HG03520 (cell line): Measurements from ENCODE around the gene SLC44A2.

Experiments used
- ATAC-seq: cut with Tn5 transposase; IDR thresholded peaks from one replicate; pipeline ENCODE4 v1.9.1; 2021; ENCODE audit warnings: mild to moderate bottlenecking, moderate library complexity; ENCODE audit not compliant: unreplicated experiment

SLC44A2 gene

DNA sequence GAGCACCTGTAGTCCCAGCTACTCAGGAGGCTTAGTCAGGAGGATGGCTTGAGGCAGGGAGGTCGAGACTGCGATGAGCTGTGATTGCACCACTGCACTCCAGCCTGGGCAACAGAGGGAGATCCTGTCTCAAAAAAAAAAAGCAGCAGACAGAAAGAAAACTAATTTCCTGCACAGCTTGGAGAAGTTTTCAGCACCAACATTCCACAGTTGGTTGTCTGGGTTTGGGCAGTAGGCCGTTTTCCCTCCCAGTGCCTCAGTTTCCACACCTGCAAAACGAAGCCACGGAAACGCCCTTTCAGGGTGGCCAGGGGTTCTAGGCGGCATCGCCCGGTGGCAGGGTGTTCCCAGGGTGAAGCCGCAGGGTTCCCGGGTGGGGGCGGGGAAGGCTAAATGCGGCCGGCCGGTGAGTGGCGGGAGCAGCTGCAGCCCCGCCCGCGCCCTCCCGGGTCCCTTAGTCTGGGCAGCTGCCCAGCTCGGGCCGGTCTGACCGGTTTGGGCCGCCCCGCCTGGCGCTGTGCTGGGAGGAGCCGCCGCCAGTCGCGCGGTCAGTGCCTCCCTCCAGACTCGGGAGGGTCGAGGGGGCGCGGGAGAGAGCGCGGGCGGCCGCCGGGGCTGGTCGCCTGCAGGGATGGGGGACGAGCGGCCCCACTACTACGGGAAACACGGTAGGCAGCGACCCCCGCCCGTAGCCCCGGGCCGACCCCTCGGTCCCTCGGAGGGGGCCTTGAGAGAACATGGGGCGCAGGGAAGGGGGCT, at the start of gene SLC44A2:
TSS of gene SLC44A2 (plus strand) at position 551 of the 759 bp plus-strand sequence. CDS start at position 632, 81 bp downstream.
- ATAC-seq, result no peak

- ATAC-seq, result no peak
Observed at GRCh38 chr19:10577951-10578350, 47.4 kb upstream of the SLC44A2 start.

DNA sequence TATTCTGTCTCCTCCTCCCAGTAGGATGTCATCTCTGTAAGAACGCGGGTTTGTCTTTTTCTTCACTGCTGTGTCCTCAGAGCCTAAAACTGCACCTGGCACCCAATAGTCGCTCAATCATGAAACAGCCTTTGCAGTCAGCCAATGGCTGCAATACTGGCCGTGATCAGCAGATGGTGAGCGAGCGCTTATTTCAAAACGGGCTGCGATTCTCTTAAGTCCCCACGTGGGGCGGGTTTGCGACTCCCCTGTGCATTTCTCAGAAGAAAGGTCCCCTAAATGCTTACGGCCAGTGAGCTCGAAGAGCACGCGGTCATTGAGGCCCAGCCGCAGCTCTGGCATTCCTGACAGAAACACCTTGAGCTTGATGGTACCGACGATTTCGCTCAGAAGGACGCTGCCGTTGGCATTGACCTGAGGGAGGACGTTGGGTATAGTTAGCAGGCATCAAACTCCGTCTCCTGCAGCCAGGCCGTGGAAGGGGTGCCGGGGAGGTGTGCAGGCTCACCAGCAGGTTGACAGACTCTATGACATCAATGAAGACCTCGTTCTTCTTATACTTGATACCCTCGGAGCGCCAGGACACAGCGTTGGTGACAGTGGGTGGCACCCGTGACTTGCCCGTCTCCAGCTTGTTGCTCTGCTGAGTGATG, 44.2 kb upstream of the SLC44A2 start:
- ATAC-seq, result no peak

DNA sequence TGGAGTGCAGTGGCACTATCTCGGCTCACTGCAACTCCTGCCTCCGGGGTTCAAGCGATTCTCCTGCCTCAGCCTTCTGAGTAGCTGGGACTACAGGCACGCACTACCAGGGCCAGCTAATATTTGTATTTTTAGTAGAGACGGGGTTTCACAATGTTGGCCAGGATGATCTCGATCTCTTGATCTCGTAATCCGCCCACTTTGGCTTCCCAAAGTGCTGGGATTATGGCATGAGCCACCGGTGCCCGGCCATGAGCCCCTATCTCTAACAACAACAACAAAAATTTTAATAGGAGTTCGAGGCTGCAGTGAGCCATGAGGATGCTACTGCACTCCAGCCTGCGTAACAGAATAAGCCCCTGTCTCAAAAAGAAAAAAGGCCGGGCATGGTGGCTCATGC, 43.3 kb upstream of the SLC44A2 start:
- ATAC-seq, result no peak

DNA sequence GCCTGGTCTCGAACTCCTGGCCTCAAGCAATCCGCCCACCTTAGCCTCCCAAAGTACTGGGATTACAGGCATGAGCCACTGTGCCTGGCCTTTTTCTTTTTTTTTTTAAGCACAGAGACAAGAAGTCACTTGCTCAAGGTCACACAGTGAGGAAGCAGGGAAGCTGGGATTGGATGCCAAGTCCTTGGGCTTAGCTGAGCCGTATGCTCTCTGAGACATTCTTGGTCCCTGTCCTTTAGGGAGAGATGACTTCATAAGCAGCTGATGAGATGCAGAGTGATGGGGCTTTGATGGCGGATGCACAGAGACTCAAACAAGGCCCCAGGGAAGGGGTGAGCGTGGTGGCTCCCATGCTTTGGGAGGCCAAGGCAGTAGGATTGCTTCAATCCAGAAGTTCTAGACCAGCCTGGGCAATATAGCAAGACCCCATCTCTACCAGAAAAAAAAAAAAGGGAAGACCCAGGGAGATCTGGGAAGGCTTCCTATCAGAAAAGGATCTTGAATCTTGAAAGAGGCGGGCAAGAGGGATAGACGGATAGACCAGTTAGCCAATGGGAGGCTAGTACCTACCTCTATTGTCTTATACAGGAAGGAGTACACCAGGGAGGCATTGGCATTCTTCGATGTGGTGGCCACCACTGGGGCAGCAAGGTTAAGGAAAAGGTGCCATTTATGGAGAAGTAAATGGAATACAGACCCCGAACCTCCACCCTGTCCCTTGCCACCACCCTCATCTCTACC, 42.1 kb upstream of the SLC44A2 start:
- ATAC-seq, result no peak

GRCh38 chr19:10586396-10586795, 39.0 kb upstream of the SLC44A2 start:
- no peak for ATAC-seq

- no peak for ATAC-seq
Observed at GRCh38 chr19:10587022-10587838, 38.1 kb upstream of the SLC44A2 start, which contains the start of gene AP1M2. TSS of gene AP1M2 (minus strand) at chr19:10587312. CDS start at chr19:10587231, 81 bp downstream.

DNA sequence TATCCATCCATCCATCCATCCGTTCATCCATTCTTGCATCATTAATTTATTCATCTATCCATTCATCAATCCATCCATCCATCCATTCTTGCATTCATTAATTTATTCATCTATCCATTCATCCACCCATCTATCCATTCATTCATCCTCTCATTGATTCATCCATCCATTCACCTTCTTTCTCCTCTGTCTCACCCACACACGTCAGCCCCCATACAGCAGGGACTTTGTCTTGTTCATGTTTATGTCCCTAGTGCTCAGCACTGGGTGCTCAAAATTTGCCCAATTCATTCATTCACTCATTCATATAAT, 37.6 kb upstream of the SLC44A2 start:
- no peak for ATAC-seq

- no peak for ATAC-seq
Observed at GRCh38 chr19:10593148-10593547, 32.2 kb upstream of the SLC44A2 start.

DNA sequence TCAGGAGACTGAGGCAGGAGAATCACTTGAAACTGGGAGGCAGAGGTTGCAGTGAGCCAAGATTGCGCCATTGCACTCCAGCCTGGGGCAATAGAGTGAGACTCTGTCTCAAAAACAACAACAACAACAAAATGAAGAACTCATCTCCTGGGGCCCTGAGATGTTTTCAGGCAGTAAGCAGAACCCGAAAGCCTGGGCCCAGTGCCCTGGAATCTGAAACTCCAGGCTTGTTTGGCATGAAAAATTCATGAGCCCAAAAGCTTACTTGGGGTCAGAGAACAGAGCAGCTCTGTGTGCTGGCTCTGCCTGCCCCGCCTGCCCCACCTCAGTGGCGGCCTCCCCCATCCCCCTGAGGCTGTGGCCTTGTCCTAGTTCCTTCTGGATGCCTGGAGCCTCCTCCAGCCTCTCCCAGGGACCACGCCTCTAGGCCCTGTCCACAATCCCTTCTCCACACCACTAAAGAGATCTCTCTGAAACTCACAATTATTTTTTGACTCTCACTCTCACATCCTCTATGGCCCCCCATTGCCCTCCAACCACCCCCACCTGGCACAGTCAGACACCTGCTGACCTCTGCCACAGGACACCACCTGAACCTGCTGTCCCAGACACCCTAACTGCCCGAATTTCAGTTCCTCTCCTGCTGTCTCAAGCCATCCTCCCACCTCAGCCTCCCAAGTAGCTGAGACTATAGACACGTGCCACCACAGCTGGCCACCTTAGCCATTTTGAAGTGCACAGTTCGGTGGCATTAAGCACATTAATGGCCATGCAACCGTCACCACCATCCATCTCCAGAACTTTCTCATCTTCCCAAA, 31.3 kb upstream of the SLC44A2 start:
- no peak for ATAC-seq

DNA sequence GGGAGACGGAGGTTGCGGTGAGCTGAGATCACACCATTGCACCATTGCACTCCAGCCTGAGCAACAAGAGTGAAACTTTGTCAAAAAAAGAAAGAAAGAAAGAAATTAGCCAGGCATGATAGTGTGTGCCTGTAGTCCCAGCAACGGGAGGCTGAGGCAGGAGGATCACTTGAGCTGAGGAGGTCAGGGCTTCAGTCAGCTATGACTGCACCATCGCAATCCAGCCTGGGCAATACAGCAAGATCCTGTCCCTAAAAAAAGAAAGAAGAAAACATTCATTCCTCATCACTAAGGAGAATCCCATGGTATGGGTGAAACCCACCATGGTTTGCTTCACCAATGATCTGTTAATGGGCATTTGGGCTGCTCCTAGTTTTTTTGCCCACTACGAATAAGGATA, 25.2 kb upstream of the SLC44A2 start:
- no peak for ATAC-seq

GRCh38 chr19:10601999-10602329, 23.4 kb upstream of the SLC44A2 start:
- no peak for ATAC-seq

DNA sequence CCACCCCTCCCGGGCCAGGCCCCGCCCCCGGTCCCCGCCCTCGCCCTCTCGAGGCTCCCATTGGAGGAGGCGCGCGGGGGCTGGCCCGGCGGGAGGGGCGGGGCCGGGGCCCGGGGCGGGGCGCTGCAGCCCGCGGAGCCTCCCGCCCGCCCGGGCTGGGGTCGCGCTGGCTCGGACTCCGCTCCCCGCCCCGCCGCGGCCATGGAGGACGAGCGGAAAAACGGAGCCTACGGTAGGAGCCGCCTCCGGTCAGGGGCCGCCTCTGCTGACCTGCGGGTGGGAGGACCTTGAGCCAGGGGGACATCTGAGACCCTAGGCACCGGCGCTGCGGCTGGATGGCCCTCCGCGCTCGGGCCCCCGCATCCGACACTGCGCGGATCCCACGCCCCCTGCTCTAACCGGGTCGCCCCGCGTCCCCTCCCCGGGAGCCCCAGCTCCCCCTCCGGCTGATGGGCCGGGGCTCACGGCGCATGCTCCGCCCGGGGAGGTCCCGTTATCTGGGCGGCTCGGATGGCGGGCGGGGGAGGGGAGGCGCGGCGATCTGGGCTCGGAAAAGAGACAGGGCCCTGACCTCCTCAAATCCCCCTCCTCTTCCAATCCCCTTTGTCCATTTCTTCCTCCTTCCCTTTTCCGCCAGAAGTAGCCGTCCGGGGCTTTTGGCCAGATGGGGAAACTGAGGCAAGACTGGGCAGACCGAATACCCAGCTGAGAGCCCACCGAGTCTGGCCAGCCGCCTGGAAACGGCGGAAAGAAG, 22.8 kb upstream of the SLC44A2 start:
- no peak for ATAC-seq

GRCh38 chr19:10603084-10603872, 22.1 kb upstream of the SLC44A2 start:
- no peak for ATAC-seq

DNA sequence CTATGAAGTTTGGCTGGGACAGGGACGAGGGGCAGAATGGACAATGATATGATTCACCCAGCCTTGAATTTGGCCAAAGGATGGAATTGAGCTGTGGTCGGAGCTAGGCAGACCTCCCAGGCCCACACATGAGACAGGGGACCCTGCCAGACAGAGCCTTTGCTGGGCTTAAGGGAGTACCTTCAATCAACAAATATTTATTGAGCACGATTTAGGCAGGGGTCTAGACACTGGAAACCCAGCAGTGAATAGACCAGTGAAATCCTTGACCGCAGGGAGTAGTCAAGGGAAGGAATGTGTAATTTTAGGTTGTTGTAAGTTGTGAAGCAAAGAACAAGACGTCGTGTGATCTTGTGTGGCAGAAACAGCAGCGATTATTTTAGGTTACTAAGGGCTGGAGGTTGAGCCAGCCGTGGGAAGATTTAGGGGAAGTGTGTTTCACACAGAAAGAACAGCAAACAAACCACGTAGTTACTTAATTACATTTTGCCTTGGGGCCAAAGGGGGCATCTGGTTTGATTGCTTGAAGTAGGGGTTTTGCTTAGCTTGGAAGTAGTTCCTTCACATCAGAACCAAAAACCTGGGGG, 21.4 kb upstream of the SLC44A2 start:
- no peak for ATAC-seq

DNA sequence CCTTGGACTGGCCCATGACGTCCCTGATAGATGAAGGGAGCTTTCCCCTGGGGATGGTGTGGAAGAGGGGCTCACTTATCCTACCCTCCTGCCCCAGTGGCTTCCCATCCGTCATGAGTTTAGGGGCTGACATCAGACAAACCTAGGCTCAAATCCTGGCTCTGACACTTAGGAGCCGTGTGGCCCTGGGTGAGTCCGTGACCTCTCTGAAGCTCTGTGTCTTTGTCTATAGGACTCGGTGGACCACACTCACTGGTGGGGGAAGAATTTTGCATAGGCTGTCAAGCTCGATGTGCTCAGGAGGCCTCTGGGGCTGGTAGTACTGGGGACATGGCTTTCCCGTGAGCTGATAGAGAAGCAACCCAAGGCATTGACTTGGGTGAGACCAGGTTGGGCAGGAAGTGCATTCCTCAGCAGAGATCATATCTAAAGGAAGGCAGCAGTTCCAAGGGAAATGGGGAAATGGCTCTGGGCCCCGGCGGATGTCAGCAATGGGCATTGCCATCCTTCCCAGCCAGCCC, 20.8 kb upstream of the SLC44A2 start:
- ATAC-seq, result no peak

DNA sequence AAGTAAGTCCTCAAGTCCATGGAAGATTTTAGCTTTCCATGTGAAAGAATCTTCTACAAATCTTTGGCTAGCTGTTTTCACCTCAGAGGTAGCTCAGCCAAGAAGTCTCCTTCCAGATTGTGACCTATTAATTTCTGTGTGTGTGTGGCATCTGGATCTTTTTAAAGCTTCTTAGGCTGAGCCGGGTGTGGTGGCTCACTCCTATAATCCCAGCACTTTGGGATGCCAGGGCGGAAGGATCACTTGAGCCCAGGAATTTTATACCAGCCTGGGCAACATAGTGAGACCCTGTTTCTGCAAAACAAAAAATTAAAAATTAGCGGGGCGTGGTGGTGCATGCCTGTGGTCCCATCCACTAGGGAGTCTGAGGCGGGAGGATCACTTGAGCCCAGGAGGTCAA, 13.4 kb upstream of the SLC44A2 start:
- no peak for ATAC-seq

- no peak for ATAC-seq
Observed at GRCh38 chr19:10612499-10613119, 12.7 kb upstream of the SLC44A2 start.
